Activated CD4-positive, CD25-positive, alpha-beta regulatory T cell treated with anti-CD3 and anti-CD28 coated beads, Interleukin-2, amount 50 U/mL, for 24 hours (primary cell): ENCODE data around the gene XRCC1.

Source experiments
- ATAC-seq, 2 donors: fragments of 150-1000 bp; cut with Tn5 transposase; one replicate each; pipeline ENCODE4 v1.10.0; 2021; ENCODE audit warnings: mild to moderate bottlenecking in 1 of 2, moderate library complexity in 1 of 2

XRCC1 gene

GRCh38 chr19:43511324-43511723 lies 64.0 kb downstream of the XRCC1 start:
- ATAC-seq: no peak

- ATAC-seq: no peak
These were observed 64.6 kb downstream of the XRCC1 start for GRCh38 chr19:43510713-43511112.

- no peak for ATAC-seq
These were observed 67.4 kb downstream of the XRCC1 start for GRCh38 chr19:43507880-43508279.

GRCh38 chr19:43506629-43507028 lies 68.7 kb downstream of the XRCC1 start:
- no peak for ATAC-seq

- no peak for ATAC-seq
These were observed 69.4 kb downstream of the XRCC1 start for GRCh38 chr19:43505941-43506340.

- ATAC-seq: no peak
These were observed 70.2 kb downstream of the XRCC1 start for GRCh38 chr19:43505186-43505456.

GRCh38 chr19:43504426-43505185 lies 70.7 kb downstream of the XRCC1 start, which contains the start of gene PHLDB3:
Gene PHLDB3, minus strand, starts transcription at chr19:43504746. Its CDS starts 628 bp downstream, at chr19:43504118.
- ATAC-seq: peak; percentile 28 to 34

GRCh38 chr19:43503501-43504425 lies 71.6 kb downstream of the XRCC1 start:
- peak; percentile 90 to 92 for ATAC-seq

GRCh38 chr19:43502419-43502976 lies 72.8 kb downstream of the XRCC1 start:
- ATAC-seq: no peak

- ATAC-seq: no peak
These were observed 73.5 kb downstream of the XRCC1 start for GRCh38 chr19:43501661-43502418.

GRCh38 chr19:43499042-43499441 lies 76.3 kb downstream of the XRCC1 start:
- ATAC-seq: no peak

GRCh38 chr19:43498233-43498842 lies 77.0 kb downstream of the XRCC1 start:
- ATAC-seq: no peak

GRCh38 chr19:43496960-43497359 lies 78.4 kb downstream of the XRCC1 start:
- ATAC-seq: no peak

- ATAC-seq: no peak
These were observed 80.2 kb downstream of the XRCC1 start for GRCh38 chr19:43495082-43495481.
